BJ (cell line): ENCODE data around the gene SORBS1. TPM values are rescaled to one million over a fixed set of nuclear protein-coding genes. Genes with fewer than 3 reads are reported as not detected.

Experiments
- CTCF ChIA-PET: fragments of 350-600 bp; formaldehyde crosslinking; extraction: SDS; loops from one replicate; lab custom pipeline; 2021; ENCODE audit warnings: antibody characterized with exemption, inconsistent platforms; lab: Yijun Ruan, JAX
- POLR2A ChIA-PET: fragments of 300-600 bp; sonication (Branson Sonifier 250); formaldehyde crosslinking; extraction: SDS; loops from one replicate; lab custom pipeline; 2021; ENCODE audit warnings: antibody characterized with exemption; lab: Charles Lee
- DNase-seq: peaks from one replicate; pipeline ENCODE4 v3.0.0-alpha.2; 2011; ENCODE audit warnings: low read depth
- H3K27me3 ChIP-seq: 2 replicates; pipeline ENCODE4 v1.6.0; 2011; ENCODE audit warnings: low read length; ENCODE audit not compliant: control insufficient read depth, insufficient read depth
- H3K36me3 ChIP-seq: 2 replicates; pipeline ENCODE4 v1.5.1; 2011; ENCODE audit warnings: low read length; ENCODE audit not compliant: control insufficient read depth, insufficient read depth
- H3K4me3 ChIP-seq: 2 replicates; pipeline ENCODE4 v1.5.1; 2011; ENCODE audit warnings: low read depth, mild to moderate bottlenecking, control low read depth, low read length
- CTCF ChIP-seq: IDR thresholded peaks from 2 replicates; pipeline ENCODE4 v1.5.1; 2011; ENCODE audit warnings: low read depth, mild to moderate bottlenecking, control low read depth, inconsistent platforms, low read length, moderate library complexity; ENCODE audit not compliant: insufficient read depth
- polyA plus RNA-seq: library from polyadenylated mRNA; depleted of rRNA; stranded (reverse); fragments of >200 nt; gene quantifications from 2 replicates; pipeline ENCODE4 v1.2.3, GENCODE V29; 2011

The SORBS1 gene
- polyA plus RNA-seq, 1 experiment, result 1.8 TPM

- no peak for TF ChIP-seq CTCF
- Histone ChIP-seq H3K36me3 (no peaks in the 10 kb centered on the region), H3K27me3 (peaks cover 2% of the 10 kb centered on the region), H3K4me3 (no peak overlapping the region)
- no peak for DNase-seq
- POLR2A ChIA-PET, result no interaction called here
- CTCF ChIA-PET, result no interaction called here
These were observed 12.4 kb upstream of the SORBS1 start for GRCh38 chr10:95573527-95573926.

- Histone ChIP-seq H3K27me3 (peaks cover 2% of the 10 kb centered on the region), H3K36me3 (no peaks in the 10 kb centered on the region), H3K4me3 (no peak overlapping the region)
- DNase-seq, result no peak
- ChIA-PET POLR2A (no interaction called here), CTCF (no interaction called here)
- TF ChIP-seq CTCF, result no peak
These were observed 11.1 kb upstream of the SORBS1 start for GRCh38 chr10:95572131-95572820.

GRCh38 chr10:95571390-95571789, 10.2 kb upstream of the SORBS1 start:
- POLR2A ChIA-PET, result no interaction called here
- CTCF ChIA-PET, result no interaction called here

GRCh38 chr10:95569368-95569767, 8.2 kb upstream of the SORBS1 start:
- TF ChIP-seq CTCF, result no peak
- DNase-seq, result no peak
- Histone ChIP-seq H3K36me3 (no peaks in the 10 kb centered on the region), H3K4me3 (no peak overlapping the region), H3K27me3 (peaks cover 2% of the 10 kb centered on the region; the same call in 1 of the 2 replicates)
- POLR2A ChIA-PET, result no interaction called here
- CTCF ChIA-PET, result no interaction called here

More at GRCh38 chr10:95571390-95571789, 10.2 kb upstream of the SORBS1 start:
- Histone ChIP-seq H3K36me3 (no peaks in the 10 kb centered on the region), H3K27me3 (peaks cover 2% of the 10 kb centered on the region), H3K4me3 (no peak overlapping the region)
- DNase-seq, result no peak
- no peak for TF ChIP-seq CTCF

- TF ChIP-seq CTCF, result no peak
- peaks cover 2% of the 10 kb centered on the region; the same call in 1 of the 2 replicates for H3K27me3 ChIP-seq
- H3K4me3 ChIP-seq, result no peak overlapping the region
- no peak for DNase-seq
- ChIA-PET CTCF (interaction anchor here (1.1 kb wide), 1 partner anchor 10 kb away, joined by 3 read pairs; no protein-coding TSS in a partner anchor), POLR2A (no interaction called here)
- H3K36me3 ChIP-seq, result no peaks in the 10 kb centered on the region
These were observed 6.9 kb upstream of the SORBS1 start for GRCh38 chr10:95567903-95568630.
